Activated CD8-positive, alpha-beta T cell treated with anti-CD3 and anti-CD28 coated beads for 36 hours (primary cell): ENCODE measurements around the gene SLC27A6. TPM values are rescaled to one million over a fixed set of nuclear protein-coding genes. Genes with fewer than 3 reads are reported as not detected.

ENCODE experiments used
- total RNA-seq, 2 experiments: library from RNA; stranded (reverse); gene quantifications; one replicate each; pipeline ENCODE4 v1.2.3, GENCODE V29; 2021

SLC27A6 gene
- total RNA-seq, 2 experiments from 2014 or later: not detected

Other genes starting within 250 kb of the SLC27A6 start
- gene ISOC1, start 129.3 kb downstream of the SLC27A6 start, total RNA-seq: 10 to 100 TPM; 23.4 to 24.1 TPM